Fibroblast of the conjunctiva (primary cell): ENCODE measurements around the gene RNF208.

Source experiments
- DNase-seq: peaks from one replicate; pipeline ENCODE4 v3.0.0-alpha.2; 2010; ENCODE audit warnings: low read depth

The RNF208 gene

DNA sequence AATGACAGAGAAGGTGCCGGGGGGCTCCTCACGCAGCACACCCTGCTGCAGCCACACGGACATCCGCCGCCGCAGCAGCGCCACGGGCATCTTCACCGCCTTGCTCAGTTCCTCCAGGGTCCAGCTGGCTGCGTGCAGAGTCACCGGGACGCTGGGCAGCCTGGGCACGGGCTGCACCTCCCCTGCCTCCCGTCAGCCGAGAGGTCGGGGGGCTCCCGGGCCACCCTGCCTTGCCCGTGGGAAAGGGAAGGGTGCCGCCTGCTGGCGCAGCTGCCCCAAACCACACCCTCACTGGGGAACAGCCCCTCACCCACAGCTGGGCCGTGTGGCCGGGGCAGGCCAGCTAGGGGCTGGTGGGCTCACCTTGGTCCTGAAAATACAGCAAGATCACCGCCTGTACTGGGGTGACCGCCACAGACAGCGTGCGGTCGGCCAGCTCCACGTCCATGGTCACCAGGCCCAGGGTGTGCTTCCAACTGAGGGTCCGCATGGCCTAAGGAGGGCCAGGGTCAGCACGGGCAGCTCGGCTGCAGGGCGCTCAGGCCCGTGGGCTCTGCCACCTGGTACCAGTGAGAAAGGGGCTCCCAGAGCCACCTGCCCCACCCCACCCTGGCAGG lies 46.6 kb downstream of the RNF208 start:
- DNase-seq: no peak

DNA sequence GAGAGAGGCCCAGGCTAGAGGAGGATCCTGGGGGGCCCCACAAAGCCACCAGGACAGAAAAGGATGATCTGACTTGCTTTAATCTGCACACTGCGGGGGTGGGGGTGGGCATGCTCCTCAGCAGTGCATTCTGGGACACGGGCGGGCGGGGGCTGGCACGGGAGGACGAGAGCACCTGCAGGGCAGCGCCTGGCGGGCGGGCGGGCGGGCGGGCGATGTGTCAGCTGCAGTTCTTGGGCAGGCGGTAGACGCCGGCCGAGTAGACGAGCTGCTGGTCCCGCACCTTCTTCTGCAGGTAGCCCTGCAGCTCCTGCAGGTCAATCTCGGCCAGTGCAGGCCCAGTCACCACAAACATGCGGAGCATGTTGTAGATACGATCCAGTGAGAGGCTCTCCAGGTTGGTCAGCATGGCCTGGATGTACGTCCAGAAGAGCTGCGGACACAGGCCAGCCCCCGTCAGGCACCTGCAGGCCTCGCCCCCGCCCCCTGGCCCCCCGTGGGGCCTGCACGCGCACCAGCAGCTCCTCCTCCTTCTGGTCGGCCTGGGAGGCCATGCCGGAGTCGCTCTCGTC lies 47.2 kb downstream of the RNF208 start:
- no peak for DNase-seq

DNA sequence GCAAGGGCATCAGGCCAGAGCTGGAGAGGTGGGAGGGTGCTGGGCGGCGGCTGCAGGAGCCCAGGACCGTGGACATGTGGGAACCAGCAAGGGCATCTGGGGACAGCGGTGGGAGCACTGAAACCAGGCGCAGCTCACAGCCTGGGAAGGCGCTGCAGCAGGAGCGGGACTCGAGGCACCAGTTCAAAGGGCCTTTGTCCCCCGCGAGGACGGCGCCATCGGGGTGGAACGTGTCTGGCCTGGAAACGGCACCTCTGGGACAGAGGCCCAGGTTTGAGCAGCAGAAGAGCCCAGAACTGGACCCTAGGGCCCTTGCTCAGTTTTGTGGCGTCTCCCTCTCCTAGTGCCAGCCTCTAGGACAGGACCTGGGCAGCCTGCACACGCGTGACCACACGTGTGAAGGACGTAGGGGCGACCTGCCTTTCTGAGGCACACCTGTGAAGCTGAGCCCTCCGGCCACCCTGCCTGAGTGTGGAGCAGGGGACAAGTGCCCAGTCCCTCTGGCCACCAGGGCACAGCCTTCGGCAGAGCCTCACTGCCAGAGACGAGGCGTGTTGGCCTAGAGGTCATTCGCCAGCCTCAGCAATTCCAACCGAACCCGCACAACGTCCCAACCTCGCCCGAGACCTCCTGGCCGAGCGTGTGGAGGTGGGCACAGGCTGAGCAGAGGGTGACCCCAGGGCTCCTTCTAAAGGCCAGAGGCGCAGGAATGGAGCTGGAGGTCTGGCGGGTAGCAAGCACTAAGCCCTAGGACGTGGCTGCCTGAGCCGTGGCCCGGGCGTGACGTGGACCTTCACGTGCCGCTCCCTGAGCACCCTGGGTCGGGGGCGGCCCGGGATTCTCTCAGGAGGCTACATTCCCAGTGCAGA lies 48.0 kb downstream of the RNF208 start:
- DNase-seq: no peak

DNA sequence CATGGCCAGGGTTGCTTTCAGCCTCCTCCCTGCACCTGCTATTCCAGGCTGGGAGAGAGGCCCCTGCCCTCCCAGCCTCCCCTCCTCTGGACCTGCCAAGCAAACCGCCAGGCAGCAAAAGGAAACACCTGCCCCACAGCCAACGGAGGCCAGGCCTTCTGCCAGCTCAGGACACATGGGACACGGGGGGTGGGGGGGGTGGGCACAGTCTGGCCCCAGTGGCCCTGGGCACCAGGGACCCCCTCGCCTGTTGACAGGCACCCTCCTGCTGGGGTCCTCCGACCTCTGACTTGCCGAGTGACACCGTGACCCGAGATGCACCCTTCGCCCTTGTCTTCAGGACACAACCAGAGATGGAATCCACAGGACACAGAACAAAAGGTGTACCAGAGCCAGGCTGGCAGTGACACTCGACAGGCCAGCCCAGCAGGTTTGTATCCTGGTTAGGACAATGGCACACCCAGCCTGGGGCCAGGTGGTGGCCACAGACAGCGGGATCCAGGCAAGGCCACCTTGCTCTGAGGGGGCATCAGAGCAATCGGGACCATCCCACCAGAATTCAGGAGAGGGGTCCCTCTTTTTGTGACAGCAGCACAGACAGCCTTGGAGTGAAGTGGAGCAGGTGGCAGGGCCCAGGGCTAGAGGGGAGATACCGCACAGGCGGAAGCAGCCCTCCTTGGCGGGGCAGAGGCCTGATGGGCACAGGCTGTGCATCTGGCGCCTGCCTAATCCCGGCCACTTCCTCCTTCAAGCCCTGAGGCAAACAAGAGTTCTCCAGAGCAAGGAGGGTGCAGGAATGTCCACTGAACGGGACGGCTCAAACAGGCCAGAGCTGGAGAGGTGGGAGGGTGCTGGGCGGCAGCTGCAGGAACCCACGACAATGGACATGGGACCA lies 48.9 kb downstream of the RNF208 start:
- no peak for DNase-seq

DNA sequence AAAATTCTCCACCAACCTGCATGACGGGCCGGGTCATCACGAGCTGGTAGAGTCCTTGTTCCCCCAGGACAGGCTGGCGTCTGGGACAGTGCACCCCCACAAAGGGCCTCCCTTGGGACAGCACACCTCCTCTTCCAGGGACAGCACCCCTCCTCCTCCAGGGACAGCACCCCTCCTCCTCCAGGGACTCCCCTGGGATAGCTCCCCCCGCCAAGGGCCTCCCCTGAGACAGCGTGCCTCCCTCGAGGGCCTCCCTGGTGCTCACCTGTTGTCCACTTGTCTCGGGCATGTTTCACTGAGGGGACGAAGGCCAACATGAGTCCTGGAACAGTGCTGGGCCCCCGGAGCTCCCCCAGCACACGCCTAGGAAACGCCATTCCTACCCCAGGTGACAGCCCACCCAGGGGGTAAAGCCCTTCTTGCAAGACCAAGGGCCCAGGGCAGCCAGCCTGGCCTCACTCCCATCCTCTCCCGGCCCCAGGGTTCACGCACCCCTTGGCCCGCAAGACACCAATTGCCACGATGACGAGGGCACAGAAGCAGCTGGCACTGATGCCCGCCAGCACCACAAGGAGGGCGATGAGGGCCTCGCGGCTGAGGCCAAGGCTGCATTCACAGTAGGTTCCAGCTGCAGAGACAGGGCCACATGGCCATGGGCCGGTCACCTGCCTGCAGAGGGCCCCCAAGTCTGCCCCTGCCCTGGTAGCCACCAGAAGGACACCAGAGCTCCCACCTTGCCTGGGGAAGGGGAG lies 50.7 kb downstream of the RNF208 start:
- no peak for DNase-seq

DNA sequence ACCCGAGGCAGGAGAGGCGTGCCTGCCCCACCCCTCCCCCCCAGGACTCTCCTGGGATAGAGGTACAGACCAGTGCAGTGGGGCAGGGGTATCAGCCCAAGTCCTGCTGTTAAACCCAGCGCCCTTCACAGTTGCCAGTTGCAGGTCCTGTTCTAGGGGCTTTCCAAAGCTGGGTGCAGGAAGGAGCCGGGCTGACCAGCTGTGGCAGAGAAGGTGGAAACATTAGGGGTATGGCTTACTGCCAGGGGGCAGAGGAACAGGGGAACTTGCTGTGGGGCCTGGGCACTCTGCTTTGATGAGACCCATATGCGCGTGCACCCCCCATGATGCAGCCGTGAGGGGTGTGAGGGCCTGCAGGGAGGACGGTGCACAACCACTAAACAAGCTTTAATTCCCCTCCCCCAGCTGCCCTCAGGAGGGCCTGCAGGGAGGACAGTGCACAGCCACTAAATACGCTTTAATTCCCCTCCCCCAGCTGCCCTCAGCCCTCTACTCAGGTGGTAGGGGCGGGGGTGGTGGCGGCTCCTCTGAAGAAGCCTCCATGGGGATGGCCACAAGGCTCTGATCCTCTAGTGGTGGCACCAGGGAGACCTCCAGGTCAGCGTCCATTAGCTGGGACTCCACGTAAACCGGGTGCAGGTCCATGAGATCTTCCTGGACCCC lies 51.4 kb downstream of the RNF208 start:
- DNase-seq: no peak
